OCI-LY7 (cell line): ENCODE results near the gene LBP.

Experiments
- EZH2phosphoT487 ChIP-seq: fragments of 200-600 bp; sonication (generic); IDR thresholded peaks from 2 replicates; pipeline ENCODE4 v1.6.1; 2018; ENCODE audit warnings: low read depth, borderline replicate concordance, mild to moderate bottlenecking, mixed run types, antibody characterized with exemption, low read length, moderate library complexity, mixed read lengths
- TF ChIP-seq, protein P1 (sequence below): fragments of 200-600 bp; sonication (generic); conservative IDR thresholded peaks from 2 replicates; pipeline ENCODE4 v1.5.1; 2014; ENCODE audit warnings: mild to moderate bottlenecking, antibody characterized with exemption, low read length, moderate library complexity, mixed read lengths

DNA sequence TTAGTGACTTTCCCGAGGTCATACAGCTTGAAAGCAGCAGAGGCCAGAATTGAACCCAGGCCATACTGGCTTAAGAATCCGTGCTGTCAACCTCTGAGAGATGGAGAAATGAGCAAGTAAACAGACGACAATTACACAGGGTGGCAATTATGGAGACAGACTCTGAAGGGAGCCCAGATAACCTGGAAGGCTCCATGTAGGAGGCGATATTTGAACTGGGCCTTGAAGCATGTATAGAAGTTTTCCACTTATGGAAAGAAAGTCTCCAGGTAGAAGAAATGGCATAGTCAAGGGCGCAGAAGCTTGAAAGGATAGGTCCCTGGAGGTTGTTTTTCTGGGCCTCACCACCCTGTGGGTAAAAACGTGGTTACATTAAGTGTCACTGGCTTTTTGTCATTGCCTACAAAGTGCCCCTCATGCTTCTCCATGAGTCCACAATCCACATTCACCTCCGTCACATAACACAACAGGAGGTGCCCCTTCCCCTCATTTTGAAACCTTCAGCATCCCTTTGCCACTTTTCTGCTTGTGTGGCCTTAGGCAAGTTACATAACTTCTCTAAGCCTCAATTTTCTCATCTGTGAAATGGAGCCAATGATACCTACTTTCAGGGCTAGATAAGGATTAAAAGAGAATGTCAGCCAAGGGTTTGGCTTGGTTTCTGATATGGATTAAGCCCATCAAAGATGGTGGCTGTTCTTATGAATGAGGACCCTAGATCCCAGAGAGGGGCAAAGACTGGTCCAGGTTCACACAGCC, 48.2 kb upstream of the LBP start:
- TF ChIP-seq EZH2phosphoT487, result no peak
- TF ChIP-seq, protein P1, sequence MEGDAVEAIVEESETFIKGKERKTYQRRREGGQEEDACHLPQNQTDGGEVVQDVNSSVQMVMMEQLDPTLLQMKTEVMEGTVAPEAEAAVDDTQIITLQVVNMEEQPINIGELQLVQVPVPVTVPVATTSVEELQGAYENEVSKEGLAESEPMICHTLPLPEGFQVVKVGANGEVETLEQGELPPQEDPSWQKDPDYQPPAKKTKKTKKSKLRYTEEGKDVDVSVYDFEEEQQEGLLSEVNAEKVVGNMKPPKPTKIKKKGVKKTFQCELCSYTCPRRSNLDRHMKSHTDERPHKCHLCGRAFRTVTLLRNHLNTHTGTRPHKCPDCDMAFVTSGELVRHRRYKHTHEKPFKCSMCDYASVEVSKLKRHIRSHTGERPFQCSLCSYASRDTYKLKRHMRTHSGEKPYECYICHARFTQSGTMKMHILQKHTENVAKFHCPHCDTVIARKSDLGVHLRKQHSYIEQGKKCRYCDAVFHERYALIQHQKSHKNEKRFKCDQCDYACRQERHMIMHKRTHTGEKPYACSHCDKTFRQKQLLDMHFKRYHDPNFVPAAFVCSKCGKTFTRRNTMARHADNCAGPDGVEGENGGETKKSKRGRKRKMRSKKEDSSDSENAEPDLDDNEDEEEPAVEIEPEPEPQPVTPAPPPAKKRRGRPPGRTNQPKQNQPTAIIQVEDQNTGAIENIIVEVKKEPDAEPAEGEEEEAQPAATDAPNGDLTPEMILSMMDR, result no peak
